COLO668 (cell line): ENCODE measurements around the gene GNB2.
"Not testable (repeated sequence)": the region's sequence is repeated elsewhere in the genome, so short reads cannot be mapped to it uniquely, and the experiment has no call there.

Experiments used
- DNase-seq: peaks from one replicate; lab custom pipeline; 2025; ENCODE audit not compliant: unreplicated experiment; lab: John Stamatoyannopoulos, UW

GNB2 gene

GRCh38 chr7:100693312-100694097 lies 20.0 kb downstream of the GNB2 start:
- DNase-seq: peak; percentile 58

- peak; percentile 87 for DNase-seq
Observed at GRCh38 chr7:100694098-100694745, 20.7 kb downstream of the GNB2 start, which contains the start of gene GIGYF1. GIGYF1 (minus strand) TSS chr7:100694250; CDS start chr7:100688238, 6,012 bp downstream.

GRCh38 chr7:100696123-100696521 lies 22.6 kb downstream of the GNB2 start:
- DNase-seq: no peak

GRCh38 chr7:100699018-100699417 lies 25.5 kb downstream of the GNB2 start:
- DNase-seq: no peak

- DNase-seq: not testable (repeated sequence)
Observed at GRCh38 chr7:100701089-100701488, 27.5 kb downstream of the GNB2 start.

GRCh38 chr7:100705320-100705752 lies 31.8 kb downstream of the GNB2 start:
- DNase-seq: peak; percentile 77

- peak; percentile 99 for DNase-seq
Observed at GRCh38 chr7:100705753-100706671, 32.5 kb downstream of the GNB2 start, which contains the start of gene POP7. POP7 (plus strand) TSS chr7:100706121; CDS start chr7:100706831, 710 bp downstream.

GRCh38 chr7:100706672-100707311 lies 33.3 kb downstream of the GNB2 start:
- peak; percentile 51 for DNase-seq

- DNase-seq: no peak
Observed at GRCh38 chr7:100708395-100708794, 34.9 kb downstream of the GNB2 start.

GRCh38 chr7:100710452-100710851 lies 36.9 kb downstream of the GNB2 start:
- no peak for DNase-seq

- DNase-seq: no peak
Observed at GRCh38 chr7:100711369-100711768, 37.8 kb downstream of the GNB2 start.

GRCh38 chr7:100714725-100715124 lies 41.2 kb downstream of the GNB2 start:
- DNase-seq: no peak

- DNase-seq: not testable (repeated sequence)
Observed at GRCh38 chr7:100717073-100717472, 43.5 kb downstream of the GNB2 start.

- no peak for DNase-seq
Observed at GRCh38 chr7:100719523-100720278, 46.2 kb downstream of the GNB2 start.

GRCh38 chr7:100720279-100720670 lies 46.7 kb downstream of the GNB2 start, which contains the start of gene EPO:
EPO (plus strand) TSS chr7:100720468; CDS start chr7:100720981, 513 bp downstream.
- no peak for DNase-seq

GRCh38 chr7:100720671-100721504 lies 47.3 kb downstream of the GNB2 start:
- DNase-seq: no peak

- no peak for DNase-seq
Observed at GRCh38 chr7:100721505-100721812, 47.9 kb downstream of the GNB2 start.

GRCh38 chr7:100722480-100723212 lies 49.1 kb downstream of the GNB2 start:
- DNase-seq: no peak
